ENCODE measurements around the gene RTN4R. TPM values are rescaled to one million over a fixed set of nuclear protein-coding genes. Genes with fewer than 3 reads are reported as not detected.

RTN4R gene
- total RNA-seq, 1 experiment from 2014 or later, result 25.0 TPM

DNA sequence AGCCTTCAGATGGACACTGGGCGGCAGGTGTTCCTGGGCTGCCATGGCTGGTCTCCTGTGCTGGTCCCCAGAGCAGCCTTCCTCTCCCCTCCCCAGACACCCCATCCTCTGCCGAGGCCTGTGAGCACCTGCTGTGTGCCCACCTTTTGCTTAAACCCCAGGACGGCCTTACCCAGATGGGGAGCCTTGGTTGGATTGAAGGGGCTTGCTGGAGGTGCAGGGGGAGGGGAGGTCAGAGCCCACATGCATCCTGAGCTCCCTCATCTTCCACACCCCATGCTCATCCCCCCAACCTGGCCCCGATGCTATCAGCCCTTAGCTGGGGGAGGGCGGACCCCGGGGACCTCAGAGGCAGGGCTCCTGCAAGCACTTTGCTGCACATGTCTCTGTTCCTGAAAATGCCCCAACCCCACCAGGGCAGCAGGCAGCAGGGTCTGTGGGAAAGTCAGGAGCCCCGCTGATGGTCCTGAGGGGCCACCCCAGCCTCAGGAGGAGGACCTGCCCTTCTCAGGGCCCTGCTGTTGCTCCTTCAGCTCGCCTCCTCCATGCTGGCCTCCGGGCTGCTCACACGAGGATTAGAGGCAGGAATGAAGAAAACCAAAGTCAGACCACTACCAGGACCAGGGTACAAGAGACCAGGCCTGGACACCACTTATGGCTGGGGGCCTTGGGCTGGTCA is 75.7 kb downstream of the RTN4R start (continued):
- TF ChIP-seq EMX1 (CRISPR knock-in tag; IDR thresholded peaks at IDR 0.05), result no peak
- no peak for TF ChIP-seq CREB1 (CRISPR knock-in tag; IDR thresholded peaks at IDR 0.05)
- TF ChIP-seq PRDM15 (CRISPR knock-in tag; IDR thresholded peaks at IDR 0.05), result no peak
- no peak for TF ChIP-seq MYBL2 (CRISPR knock-in tag; IDR thresholded peaks at IDR 0.05)
- no peak for TF ChIP-seq NR2C2 (CRISPR knock-in tag; IDR thresholded peaks at IDR 0.05)
- no peak for TF ChIP-seq OVOL2 (CRISPR knock-in tag; IDR thresholded peaks at IDR 0.05; ENCODE audit: borderline replicate concordance)
- TF ChIP-seq RORB (CRISPR knock-in tag; IDR thresholded peaks at IDR 0.05), result no peak
- TF ChIP-seq, protein P1, sequence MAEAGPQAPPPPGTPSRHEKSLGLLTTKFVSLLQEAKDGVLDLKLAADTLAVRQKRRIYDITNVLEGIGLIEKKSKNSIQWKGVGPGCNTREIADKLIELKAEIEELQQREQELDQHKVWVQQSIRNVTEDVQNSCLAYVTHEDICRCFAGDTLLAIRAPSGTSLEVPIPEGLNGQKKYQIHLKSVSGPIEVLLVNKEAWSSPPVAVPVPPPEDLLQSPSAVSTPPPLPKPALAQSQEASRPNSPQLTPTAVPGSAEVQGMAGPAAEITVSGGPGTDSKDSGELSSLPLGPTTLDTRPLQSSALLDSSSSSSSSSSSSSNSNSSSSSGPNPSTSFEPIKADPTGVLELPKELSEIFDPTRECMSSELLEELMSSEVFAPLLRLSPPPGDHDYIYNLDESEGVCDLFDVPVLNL (CRISPR knock-in tag; IDR thresholded peaks at IDR 0.05; ENCODE audit: borderline replicate concordance, low read depth), result no peak
- TF ChIP-seq JAZF1 (CRISPR knock-in tag; IDR thresholded peaks at IDR 0.05), result no peak
- no peak for TF ChIP-seq E2F1 (CRISPR knock-in tag; IDR thresholded peaks at IDR 0.05)
- no peak for TF ChIP-seq JUN (CRISPR knock-in tag; IDR thresholded peaks at IDR 0.05)

- Mint-ChIP-seq H3K27ac (no peak overlapping the region), H3K9me3 (no peaks in the 10 kb centered on the region), H3K27me3 (ENCODE audit: low read depth) (no peaks in the 10 kb centered on the region), H3K4me1 (no peaks in the 10 kb centered on the region), H3K36me3 (no peaks in the 10 kb centered on the region), H3K4me3 (no peak overlapping the region)
- DNase-seq (ENCODE audit: low spot score) (no peak), ATAC-seq (no peak)
- CTCF ChIA-PET, result interaction anchor here (2.0 kb wide), 1 partner anchor 47 kb away, joined by 13 read pairs; no protein-coding TSS in a partner anchor
- POLR2A ChIA-PET, result no interaction called here
- TF ChIP-seq, protein P2, sequence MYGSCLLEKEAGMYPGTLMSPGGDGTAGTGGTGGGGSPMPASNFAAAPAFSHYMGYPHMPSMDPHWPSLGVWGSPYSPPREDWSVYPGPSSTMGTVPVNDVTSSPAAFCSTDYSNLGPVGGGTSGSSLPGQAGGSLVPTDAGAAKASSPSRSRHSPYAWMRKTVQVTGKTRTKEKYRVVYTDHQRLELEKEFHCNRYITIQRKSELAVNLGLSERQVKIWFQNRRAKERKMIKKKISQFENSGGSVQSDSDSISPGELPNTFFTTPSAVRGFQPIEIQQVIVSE (CRISPR knock-in tag; IDR thresholded peaks at IDR 0.05; ENCODE audit: borderline replicate concordance), result no peak
- TF ChIP-seq, protein P3, sequence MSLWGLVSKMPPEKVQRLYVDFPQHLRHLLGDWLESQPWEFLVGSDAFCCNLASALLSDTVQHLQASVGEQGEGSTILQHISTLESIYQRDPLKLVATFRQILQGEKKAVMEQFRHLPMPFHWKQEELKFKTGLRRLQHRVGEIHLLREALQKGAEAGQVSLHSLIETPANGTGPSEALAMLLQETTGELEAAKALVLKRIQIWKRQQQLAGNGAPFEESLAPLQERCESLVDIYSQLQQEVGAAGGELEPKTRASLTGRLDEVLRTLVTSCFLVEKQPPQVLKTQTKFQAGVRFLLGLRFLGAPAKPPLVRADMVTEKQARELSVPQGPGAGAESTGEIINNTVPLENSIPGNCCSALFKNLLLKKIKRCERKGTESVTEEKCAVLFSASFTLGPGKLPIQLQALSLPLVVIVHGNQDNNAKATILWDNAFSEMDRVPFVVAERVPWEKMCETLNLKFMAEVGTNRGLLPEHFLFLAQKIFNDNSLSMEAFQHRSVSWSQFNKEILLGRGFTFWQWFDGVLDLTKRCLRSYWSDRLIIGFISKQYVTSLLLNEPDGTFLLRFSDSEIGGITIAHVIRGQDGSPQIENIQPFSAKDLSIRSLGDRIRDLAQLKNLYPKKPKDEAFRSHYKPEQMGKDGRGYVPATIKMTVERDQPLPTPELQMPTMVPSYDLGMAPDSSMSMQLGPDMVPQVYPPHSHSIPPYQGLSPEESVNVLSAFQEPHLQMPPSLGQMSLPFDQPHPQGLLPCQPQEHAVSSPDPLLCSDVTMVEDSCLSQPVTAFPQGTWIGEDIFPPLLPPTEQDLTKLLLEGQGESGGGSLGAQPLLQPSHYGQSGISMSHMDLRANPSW (CRISPR knock-in tag; conservative IDR thresholded peaks at IDR 0.05; ENCODE audit: low read depth), result no peak
- TF ChIP-seq, protein P4, sequence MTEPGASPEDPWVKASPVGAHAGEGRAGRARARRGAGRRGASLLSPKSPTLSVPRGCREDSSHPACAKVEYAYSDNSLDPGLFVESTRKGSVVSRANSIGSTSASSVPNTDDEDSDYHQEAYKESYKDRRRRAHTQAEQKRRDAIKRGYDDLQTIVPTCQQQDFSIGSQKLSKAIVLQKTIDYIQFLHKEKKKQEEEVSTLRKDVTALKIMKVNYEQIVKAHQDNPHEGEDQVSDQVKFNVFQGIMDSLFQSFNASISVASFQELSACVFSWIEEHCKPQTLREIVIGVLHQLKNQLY (CRISPR knock-in tag; IDR thresholded peaks at IDR 0.05), result no peak
- TF ChIP-seq CREM (CRISPR knock-in tag; IDR thresholded peaks at IDR 0.05) (no peak), KAT7 (CRISPR knock-in tag; IDR thresholded peaks at IDR 0.05; ENCODE audit: borderline replicate concordance) (no peak)
Observed at GRCh38 chr22:20191803-20192202, 76.3 kb downstream of the RTN4R start.

Small RNA genes lying within 50 kb of the gene (microRNA-seq; reads per million reads assigned to microRNA genes)
- not detected for gene MIR1286 (ENCODE audit: borderline number of aligned reads)

Other genes starting within 250 kb of the RTN4R start
- 13.2 to 16.8 TPM (median 14.8 TPM) in 3 replicates for gene TANGO2, start 247.2 kb downstream of the RTN4R start, total RNA-seq (2021)
- 39.5 to 55.0 TPM (median 41.2 TPM) in 3 replicates for gene DGCR8, start 188.1 kb downstream of the RTN4R start, total RNA-seq (2021)
- gene RANBP1, start 152.2 kb downstream of the RTN4R start, total RNA-seq (2021), result 379 to 443 TPM (median 400 TPM) in 3 replicates
- gene TRMT2A, start 151.1 kb downstream of the RTN4R start, total RNA-seq (2021), result 52.0 to 68.6 TPM (median 53.7 TPM) in 3 replicates
- gene ZDHHC8, start 136.5 kb downstream of the RTN4R start, total RNA-seq (2021), result 72.3 to 79.7 TPM (median 77.6 TPM) in 3 replicates
- gene CCDC188, start 117.3 kb downstream of the RTN4R start, total RNA-seq (2021), result not detected in 3 replicates
- gene DGCR6L, start 51.7 kb upstream of the RTN4R start, total RNA-seq (2021), result 61.9 to 68.5 TPM (median 63.6 TPM) in 3 replicates
- 56.5 to 62.8 TPM (median 61.7 TPM) in 3 replicates for gene ZNF74, start 125.8 kb upstream of the RTN4R start, total RNA-seq (2021)
- 17.4 to 26.3 TPM (median 17.5 TPM) in 3 replicates for gene SCARF2, start 169.5 kb upstream of the RTN4R start, total RNA-seq (2021)
- 9.9 to 15.7 TPM (median 12.1 TPM) in 3 replicates for gene KLHL22, start 227.5 kb upstream of the RTN4R start, total RNA-seq (2021)
- gene MED15, start 239.3 kb upstream of the RTN4R start, total RNA-seq (2021), result 60.9 to 67.7 TPM (median 62.6 TPM) in 3 replicates

All from WTC11 (cell line).